Measurements from ENCODE around the gene VTA1. TPM values are rescaled to one million over a fixed set of nuclear protein-coding genes. Genes with fewer than 3 reads are reported as not detected.
"Not testable (repeated sequence)": the region's sequence is repeated elsewhere in the genome, so short reads cannot be mapped to it uniquely, and the experiment has no call there.

Gene VTA1
- polyA plus RNA-seq, 3 donors, result 15.9 to 97.3 (median 74.8) TPM

DNA sequence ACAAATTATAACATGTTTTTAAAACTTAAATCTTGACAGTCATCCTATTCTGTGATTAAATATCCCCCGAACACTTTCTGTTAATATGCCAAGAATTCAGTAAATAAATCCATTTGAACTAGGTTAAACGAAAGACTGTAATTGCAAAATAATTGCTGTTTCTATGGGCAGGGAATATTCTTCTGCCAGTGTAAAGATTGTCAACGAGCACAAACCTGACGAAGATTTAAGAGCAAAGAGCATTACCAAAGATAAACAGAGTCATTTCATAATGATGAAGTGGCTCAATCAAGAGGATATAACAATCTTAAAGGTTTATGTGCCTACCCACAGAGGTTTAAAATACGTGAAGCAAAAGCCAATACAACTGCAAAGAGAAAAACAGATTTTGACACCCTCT is 78.5 kb downstream of the VTA1 start:
- Histone ChIP-seq H3K4me2 (replicated peaks; ENCODE audit: extremely low read depth, low read length, poor library complexity, severe bottlenecking) (no peak overlapping the region), H3K36me3 (replicated peaks in 1 of 2; ENCODE audit: control insufficient read depth in 1 of 2, insufficient read depth in 2 of 2, low read length in 2 of 2) (peaks cover 0 to 6% of the 10 kb centered on the region in 2 donors), H3K9me3 (replicated peaks in 1 of 2; ENCODE audit: control insufficient read depth in 1 of 2, insufficient read depth in 1 of 2, low read length in 2 of 2) (no peaks in the 10 kb centered on the region), H3K79me2 (ENCODE audit: insufficient read depth, low read length) (no peaks in the 10 kb centered on the region), H3K9ac (ENCODE audit: insufficient read depth, low read length, poor library complexity, severe bottlenecking) (no peak overlapping the region), H3K4me3 (replicated peaks in 1 of 3; ENCODE audit: low read depth in 2 of 3, low read length in 3 of 3) (no peak overlapping the region), H3K27me3 (ENCODE audit: control insufficient read depth in 2 of 2, insufficient read depth in 2 of 2, low read length in 2 of 2) (no peaks in the 10 kb centered on the region), H3K4me1 (ENCODE audit: control insufficient read depth in 1 of 2, insufficient read depth in 2 of 2, low read length in 2 of 2) (no peaks in the 10 kb centered on the region), H2AFZ (ENCODE audit: insufficient read depth, low read depth, low read length, poor library complexity, severe bottlenecking) (no peak overlapping the region), H3K27ac (ENCODE audit: low read depth in 1 of 2, low read length in 2 of 2) (no peak overlapping the region), H4K20me1 (ENCODE audit: insufficient read depth, low read length) (no peaks in the 10 kb centered on the region)
- Mint-ChIP-seq H3K36me3 (peaks cover 0 to 2% of the 10 kb centered on the region in 2 donors), H3K27ac (no peak overlapping the region), H3K27me3 (ENCODE audit: low read depth in 3 of 3) (no peaks in the 10 kb centered on the region), H3K4me3 (no peak overlapping the region), H3K9me3 (peaks cover 0 to 12% (median 3%) of the 10 kb centered on the region in 7 donors), H3K4me1 (no peaks in the 10 kb centered on the region)
- DNase-seq, result no peak
- WGBS (ENCODE audit: insufficient coverage), result 100% methylated on average over 1 of the region's 5 CpGs
- intact Hi-C loops (cut with micrococcal nuclease), result no loop called here
- TF ChIP-seq, protein P1, sequence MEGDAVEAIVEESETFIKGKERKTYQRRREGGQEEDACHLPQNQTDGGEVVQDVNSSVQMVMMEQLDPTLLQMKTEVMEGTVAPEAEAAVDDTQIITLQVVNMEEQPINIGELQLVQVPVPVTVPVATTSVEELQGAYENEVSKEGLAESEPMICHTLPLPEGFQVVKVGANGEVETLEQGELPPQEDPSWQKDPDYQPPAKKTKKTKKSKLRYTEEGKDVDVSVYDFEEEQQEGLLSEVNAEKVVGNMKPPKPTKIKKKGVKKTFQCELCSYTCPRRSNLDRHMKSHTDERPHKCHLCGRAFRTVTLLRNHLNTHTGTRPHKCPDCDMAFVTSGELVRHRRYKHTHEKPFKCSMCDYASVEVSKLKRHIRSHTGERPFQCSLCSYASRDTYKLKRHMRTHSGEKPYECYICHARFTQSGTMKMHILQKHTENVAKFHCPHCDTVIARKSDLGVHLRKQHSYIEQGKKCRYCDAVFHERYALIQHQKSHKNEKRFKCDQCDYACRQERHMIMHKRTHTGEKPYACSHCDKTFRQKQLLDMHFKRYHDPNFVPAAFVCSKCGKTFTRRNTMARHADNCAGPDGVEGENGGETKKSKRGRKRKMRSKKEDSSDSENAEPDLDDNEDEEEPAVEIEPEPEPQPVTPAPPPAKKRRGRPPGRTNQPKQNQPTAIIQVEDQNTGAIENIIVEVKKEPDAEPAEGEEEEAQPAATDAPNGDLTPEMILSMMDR (IDR thresholded peaks at IDR 0.05), result no peak

DNA sequence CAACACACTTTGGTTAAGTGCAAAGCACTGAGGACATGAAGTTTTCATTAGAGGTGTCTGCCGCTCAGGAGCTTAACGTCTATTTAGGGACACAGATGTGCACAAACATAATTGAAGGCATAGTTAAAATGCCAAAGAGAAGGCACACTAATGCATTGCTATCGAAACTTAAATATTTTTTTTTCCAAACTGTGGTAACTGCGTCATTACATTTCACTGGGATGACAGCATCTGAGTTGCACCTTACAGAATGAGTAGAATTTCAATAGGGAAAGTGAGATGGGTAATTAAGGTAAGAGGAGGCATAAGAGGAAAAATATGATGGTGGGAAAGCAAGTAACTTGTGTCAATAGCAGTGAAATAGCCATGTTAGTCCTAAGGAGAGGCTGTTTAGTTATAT is 79.7 kb downstream of the VTA1 start:
- Histone ChIP-seq H3K4me1 (ENCODE audit: control insufficient read depth in 1 of 2, insufficient read depth in 2 of 2, low read length in 2 of 2) (no peaks in the 10 kb centered on the region), H4K20me1 (ENCODE audit: insufficient read depth, low read length) (no peaks in the 10 kb centered on the region), H3K4me2 (replicated peaks; ENCODE audit: extremely low read depth, low read length, poor library complexity, severe bottlenecking) (no peak overlapping the region), H3K79me2 (ENCODE audit: insufficient read depth, low read length) (no peaks in the 10 kb centered on the region), H3K9ac (ENCODE audit: insufficient read depth, low read length, poor library complexity, severe bottlenecking) (no peak overlapping the region), H3K4me3 (replicated peaks in 1 of 3; ENCODE audit: low read depth in 2 of 3, low read length in 3 of 3) (no peak overlapping the region), H3K27me3 (ENCODE audit: control insufficient read depth in 2 of 2, insufficient read depth in 2 of 2, low read length in 2 of 2) (no peaks in the 10 kb centered on the region), H3K27ac (ENCODE audit: low read depth in 1 of 2, low read length in 2 of 2) (no peak overlapping the region), H3K36me3 (replicated peaks in 1 of 2; ENCODE audit: control insufficient read depth in 1 of 2, insufficient read depth in 2 of 2, low read length in 2 of 2) (no peaks in the 10 kb centered on the region), H3K9me3 (replicated peaks in 1 of 2; ENCODE audit: control insufficient read depth in 1 of 2, insufficient read depth in 1 of 2, low read length in 2 of 2) (no peaks in the 10 kb centered on the region), H2AFZ (ENCODE audit: insufficient read depth, low read depth, low read length, poor library complexity, severe bottlenecking) (no peak overlapping the region)
- Mint-ChIP-seq H3K9me3 (peaks cover 0 to 14% (median 3%) of the 10 kb centered on the region in 7 donors), H3K36me3 (no peaks in the 10 kb centered on the region), H3K4me1 (no peaks in the 10 kb centered on the region), H3K27ac (no peak overlapping the region), H3K27me3 (ENCODE audit: low read depth in 3 of 3) (no peaks in the 10 kb centered on the region), H3K4me3 (no peak overlapping the region)
- 100% methylated on average over 3 of the region's 4 CpGs for WGBS (ENCODE audit: insufficient coverage)
- intact Hi-C loops (cut with micrococcal nuclease), result no loop called here
- no peak for DNase-seq
- TF ChIP-seq, protein P1 (IDR thresholded peaks at IDR 0.05), result no peak

DNA sequence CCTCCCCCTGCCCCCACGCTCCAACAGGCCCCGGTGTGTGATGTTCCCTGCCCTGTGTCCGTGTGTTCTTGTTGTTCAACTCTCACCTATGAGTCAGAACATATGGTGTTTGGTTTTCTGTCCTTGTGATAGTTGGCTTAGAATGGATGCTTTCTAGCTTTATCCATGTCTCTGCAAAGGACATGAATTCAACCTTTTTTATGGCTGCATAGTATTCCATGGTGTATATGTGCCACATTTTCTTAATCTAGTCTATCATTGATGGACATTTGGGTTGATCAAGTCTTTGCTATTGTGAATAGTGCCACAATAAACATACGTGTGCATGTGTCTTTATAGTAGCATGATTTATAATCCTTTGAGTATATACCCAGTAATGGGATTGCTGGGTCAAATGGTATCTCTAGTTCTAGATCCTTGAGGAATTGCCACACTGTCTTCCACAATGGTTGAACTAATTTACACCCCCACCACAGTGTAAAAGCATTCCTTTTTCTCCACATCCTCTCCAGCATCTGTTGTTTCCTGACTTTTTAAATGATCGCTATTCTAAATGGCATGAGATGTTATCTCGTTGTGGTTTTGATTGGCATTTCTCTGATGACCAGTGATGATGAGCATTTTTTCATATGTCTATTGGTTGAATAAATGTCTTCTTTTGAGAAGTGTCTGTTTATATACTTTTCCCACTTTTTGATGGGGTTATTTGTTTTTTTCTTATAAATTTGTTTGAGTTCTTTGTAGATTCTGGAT is 82.6 kb downstream of the VTA1 start:
- H3K27me3 ChIP-seq (ENCODE audit: control insufficient read depth in 2 of 2, insufficient read depth in 2 of 2, low read length in 2 of 2); H3K4me3 ChIP-seq (replicated peaks in 1 of 3; ENCODE audit: low read depth in 2 of 3, low read length in 3 of 3); H3K4me1 ChIP-seq (ENCODE audit: control insufficient read depth in 1 of 2, insufficient read depth in 2 of 2, low read length in 2 of 2); H3K9me3 ChIP-seq (replicated peaks in 1 of 2; ENCODE audit: control insufficient read depth in 1 of 2, insufficient read depth in 1 of 2, low read length in 2 of 2); H3K27ac Mint-ChIP-seq; H3K27me3 Mint-ChIP-seq (ENCODE audit: low read depth in 3 of 3); H3K4me2 ChIP-seq (replicated peaks; ENCODE audit: extremely low read depth, low read length, poor library complexity, severe bottlenecking); H3K4me1 Mint-ChIP-seq; H3K4me3 Mint-ChIP-seq; H2AFZ ChIP-seq (ENCODE audit: insufficient read depth, low read depth, low read length, poor library complexity, severe bottlenecking); intact Hi-C loops (cut with micrococcal nuclease); H3K36me3 ChIP-seq (replicated peaks in 1 of 2; ENCODE audit: control insufficient read depth in 1 of 2, insufficient read depth in 2 of 2, low read length in 2 of 2); DNase-seq; H4K20me1 ChIP-seq (ENCODE audit: insufficient read depth, low read length); H3K36me3 Mint-ChIP-seq; H3K27ac ChIP-seq (ENCODE audit: low read depth in 1 of 2, low read length in 2 of 2); H3K9ac ChIP-seq (ENCODE audit: insufficient read depth, low read length, poor library complexity, severe bottlenecking); H3K79me2 ChIP-seq (ENCODE audit: insufficient read depth, low read length): not testable (repeated sequence)
- no CpG with 5 or more reads among the region's 6 CpGs for WGBS (ENCODE audit: insufficient coverage)
- H3K9me3 Mint-ChIP-seq, result peaks cover 0 to 14% (median 3%) of the 10 kb centered on the region in 7 donors
